ENCODE results near the gene PTPN6. TPM values are rescaled to one million over a fixed set of nuclear protein-coding genes. Genes with fewer than 3 reads are reported as not detected.

Gene PTPN6
- 9.5 to 14.0 TPM (median 11.9 TPM) in 5 replicates for total RNA-seq (2022; extraction: Qiagen RNA extraction; ENCODE audit: low read depth)

GRCh38 chr12:6950811-6951540 lies at the start of gene PTPN6:
PTPN6 (plus strand) TSS chr12:6951356; CDS start chr12:6951513, 157 bp downstream.

DNA sequence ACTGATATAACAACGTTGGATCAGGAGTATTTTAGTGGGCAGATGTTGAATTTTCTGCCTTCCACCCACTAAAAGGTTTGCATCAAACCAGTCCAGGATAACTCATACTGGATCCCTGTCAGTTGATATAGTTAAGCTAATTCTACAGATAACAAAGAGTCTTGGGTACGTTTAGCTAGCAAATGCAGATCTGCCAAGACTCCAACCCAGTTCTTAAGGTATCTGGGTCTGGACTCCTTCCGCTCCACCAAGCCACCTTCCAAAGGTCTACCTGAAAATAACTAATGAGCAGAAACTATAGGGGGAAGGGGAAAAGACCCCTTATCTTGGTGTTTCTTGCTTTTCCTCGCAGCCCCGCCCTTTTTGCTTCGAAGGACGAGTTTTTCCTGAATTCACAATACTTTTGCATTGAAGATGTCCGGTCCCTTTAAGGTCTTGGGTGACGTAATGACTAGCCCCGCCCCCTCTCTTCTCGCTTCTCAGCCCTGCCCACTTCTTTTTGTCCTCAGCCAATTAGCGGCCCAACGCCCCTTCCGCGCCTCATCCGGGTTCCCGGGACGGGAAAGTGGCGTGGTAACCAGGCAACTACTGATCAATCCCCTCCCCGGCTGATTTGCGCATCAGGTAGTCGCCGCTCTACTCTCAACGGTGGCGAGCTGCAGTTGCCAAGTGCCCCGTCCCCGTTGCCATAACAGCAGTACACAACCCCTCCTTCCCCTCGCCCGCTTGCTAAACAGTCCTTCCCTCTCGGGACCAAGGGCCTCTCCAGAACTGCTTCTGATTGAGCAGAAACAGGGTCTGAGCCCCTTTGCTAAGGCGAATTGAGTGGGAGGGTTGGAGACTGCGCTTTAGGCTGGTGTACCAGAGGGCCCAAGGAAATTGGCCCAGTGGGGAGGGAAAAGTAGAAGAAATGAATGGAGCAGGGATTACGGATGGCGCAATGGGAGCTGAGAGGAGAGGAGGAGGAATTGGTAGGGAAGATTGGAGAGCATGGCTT lies 46.6 kb upstream of the PTPN6 start, which contains the start of gene LRRC23:
Gene LRRC23, plus strand, starts transcription at position 543 of the 997 bp plus-strand sequence. CDS start 812 bp downstream, outside the sequence.

GRCh38 chr12:6914246-6914946 lies 36.8 kb upstream of the PTPN6 start, which contains the start of gene ENO2:
ENO2 (plus strand) TSS chr12:6914580; CDS start chr12:6915833, 1,253 bp downstream.

DNA sequence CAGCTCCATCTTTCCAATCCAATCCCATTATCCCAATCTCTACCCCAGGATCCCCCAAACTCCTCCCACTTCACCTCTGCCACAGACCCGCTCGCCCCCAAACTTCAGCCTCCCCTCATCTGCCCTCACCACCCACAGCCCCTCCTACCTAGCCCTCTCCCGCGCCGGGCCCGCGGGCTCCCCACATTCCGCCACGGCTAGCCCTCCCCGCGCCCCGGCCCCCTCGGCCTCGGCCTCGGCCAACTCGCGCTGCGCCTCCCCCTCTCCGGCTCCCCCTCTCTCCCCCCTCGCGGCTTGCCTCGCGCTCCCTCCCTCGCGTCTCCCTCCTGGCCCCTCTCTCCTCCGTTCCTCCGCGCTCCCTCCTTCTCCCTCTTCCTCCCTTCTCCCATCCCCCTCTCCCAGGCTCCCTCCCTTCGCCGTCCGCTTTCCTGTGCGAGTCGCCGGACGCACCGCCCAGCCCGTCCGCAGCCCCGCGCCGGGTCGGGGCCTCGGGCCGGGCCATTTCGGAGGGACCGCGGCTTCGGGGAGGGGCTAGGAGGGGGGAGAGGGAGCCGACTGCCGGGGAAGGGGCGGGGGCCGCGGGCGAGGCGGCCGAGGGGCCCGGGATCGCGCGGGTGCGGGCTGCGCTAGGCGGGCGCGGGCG lies 23.7 kb upstream of the PTPN6 start, which contains the start of gene ATN1:
Gene ATN1, plus strand, starts transcription at position 581 of the 643 bp plus-strand sequence. CDS start 6,043 bp downstream, outside the sequence.

GRCh38 chr12:6943722-6944380 lies 7.3 kb upstream of the PTPN6 start, which contains the start of the genes C12orf57 and RNU7-1:
C12orf57 (plus strand) TSS chr12:6944022; CDS start chr12:6944122, 100 bp downstream.
RNU7-1 (plus strand) TSS chr12:6943816.

Other genes with a start within 250 kb of the PTPN6 start
- gene COPS7A, start 227.3 kb upstream of the PTPN6 start, total RNA-seq (2022; extraction: Qiagen RNA extraction; ENCODE audit: low read depth): 45.2 to 57.8 TPM (median 55.4 TPM) in 5 replicates
- gene MLF2, start 198.2 kb upstream of the PTPN6 start, total RNA-seq (2022; extraction: Qiagen RNA extraction; ENCODE audit: low read depth): 260 to 330 TPM (median 311 TPM) in 5 replicates
- gene PTMS, start 185.0 kb upstream of the PTPN6 start, total RNA-seq (2022; extraction: Qiagen RNA extraction; ENCODE audit: low read depth): 655 to 1,143 TPM (median 965 TPM) in 5 replicates
- gene LAG3, start 178.8 kb upstream of the PTPN6 start, total RNA-seq (2022; extraction: Qiagen RNA extraction; ENCODE audit: low read depth): 0.69 to 1.6 TPM (median 1.3 TPM) in 5 replicates
- gene CD4, start 161.8 kb upstream of the PTPN6 start, total RNA-seq (2022; extraction: Qiagen RNA extraction; ENCODE audit: low read depth): not detected in 5 replicates
- gene GPR162, start 129.5 kb upstream of the PTPN6 start, total RNA-seq (2022; extraction: Qiagen RNA extraction; ENCODE audit: low read depth): 0.22 to 1.1 TPM (median 0.49 TPM) in 5 replicates
- gene P3H3, start 122.9 kb upstream of the PTPN6 start, total RNA-seq (2022; extraction: Qiagen RNA extraction; ENCODE audit: low read depth): 20.6 to 31.4 TPM (median 26.1 TPM) in 5 replicates
- gene GNB3, start 110.4 kb upstream of the PTPN6 start, total RNA-seq (2022; extraction: Qiagen RNA extraction; ENCODE audit: low read depth): 1.0 to 3.0 TPM (median 1.9 TPM) in 5 replicates
- gene CDCA3, start 100.1 kb upstream of the PTPN6 start, total RNA-seq (2022; extraction: Qiagen RNA extraction; ENCODE audit: low read depth): 77.3 to 87.9 TPM (median 81.9 TPM) in 5 replicates
- gene USP5, start 99.2 kb upstream of the PTPN6 start, total RNA-seq (2022; extraction: Qiagen RNA extraction; ENCODE audit: low read depth): 74.4 to 95.2 TPM (median 79.1 TPM) in 5 replicates
- gene TPI1, start 83.8 kb upstream of the PTPN6 start, total RNA-seq (2022; extraction: Qiagen RNA extraction; ENCODE audit: low read depth): 1,427 to 1,634 TPM (median 1,600 TPM) in 5 replicates
- 15.4 to 25.5 TPM (median 22.8 TPM) in 5 replicates for gene SPSB2, start 78.1 kb upstream of the PTPN6 start, total RNA-seq (2022; extraction: Qiagen RNA extraction; ENCODE audit: low read depth)
- gene LRRC23, start 46.5 kb upstream of the PTPN6 start, total RNA-seq (2022; extraction: Qiagen RNA extraction; ENCODE audit: low read depth): 16.6 to 19.4 TPM (median 18.2 TPM) in 5 replicates
- gene ENO2, start 36.8 kb upstream of the PTPN6 start, total RNA-seq (2022; extraction: Qiagen RNA extraction; ENCODE audit: low read depth): 36.1 to 43.9 TPM (median 38.6 TPM) in 5 replicates
- gene ATN1, start 23.4 kb upstream of the PTPN6 start, total RNA-seq (2022; extraction: Qiagen RNA extraction; ENCODE audit: low read depth): 46.3 to 79.4 TPM (median 70.1 TPM) in 5 replicates
- not detected in 5 replicates for gene RNU7-1, start 7.5 kb upstream of the PTPN6 start, total RNA-seq (2022; extraction: Qiagen RNA extraction; ENCODE audit: low read depth)
- 259 to 304 TPM (median 287 TPM) in 5 replicates for gene C12orf57, start 7.3 kb upstream of the PTPN6 start, total RNA-seq (2022; extraction: Qiagen RNA extraction; ENCODE audit: low read depth)
- 303 to 358 TPM (median 334 TPM) in 5 replicates for gene PHB2, start 19.3 kb downstream of the PTPN6 start, total RNA-seq (2022; extraction: Qiagen RNA extraction; ENCODE audit: low read depth)
- 61.3 to 85.1 TPM (median 67.4 TPM) in 5 replicates for gene EMG1, start 19.6 kb downstream of the PTPN6 start, total RNA-seq (2022; extraction: Qiagen RNA extraction; ENCODE audit: low read depth)
- gene LPCAT3, start 67.1 kb downstream of the PTPN6 start, total RNA-seq (2022; extraction: Qiagen RNA extraction; ENCODE audit: low read depth): 33.9 to 38.3 TPM (median 36.4 TPM) in 5 replicates
- 38.1 to 57.7 TPM (median 45.5 TPM) in 5 replicates for gene C1S, start 109.4 kb downstream of the PTPN6 start, total RNA-seq (2022; extraction: Qiagen RNA extraction; ENCODE audit: low read depth)
- gene C1R, start 141.1 kb downstream of the PTPN6 start, total RNA-seq (2022; extraction: Qiagen RNA extraction; ENCODE audit: low read depth): 25.4 to 46.6 TPM (median 28.4 TPM) in 5 replicates
- 9.8 to 15.2 TPM (median 11.2 TPM) in 5 replicates for gene C1RL, start 157.9 kb downstream of the PTPN6 start, total RNA-seq (2022; extraction: Qiagen RNA extraction; ENCODE audit: low read depth)
- not detected in 5 replicates for gene RBP5, start 177.5 kb downstream of the PTPN6 start, total RNA-seq (2022; extraction: Qiagen RNA extraction; ENCODE audit: low read depth)
- 11.3 to 15.3 TPM (median 14.5 TPM) in 5 replicates for gene CLSTN3, start 179.0 kb downstream of the PTPN6 start, total RNA-seq (2022; extraction: Qiagen RNA extraction; ENCODE audit: low read depth)
- 27.0 to 36.0 TPM (median 31.8 TPM) in 5 replicates for gene PEX5, start 238.3 kb downstream of the PTPN6 start, total RNA-seq (2022; extraction: Qiagen RNA extraction; ENCODE audit: low read depth)

Data from A549 treated with RU486 at 1 μM for 4 hours (cell line).